ENCODE measurements around the gene IRF6. TPM values are rescaled to one million over a fixed set of nuclear protein-coding genes. Genes with fewer than 3 reads are reported as not detected.

IRF6 gene
- total RNA-seq, 1 donor from 2014 or later: 39.9 TPM

DNA sequence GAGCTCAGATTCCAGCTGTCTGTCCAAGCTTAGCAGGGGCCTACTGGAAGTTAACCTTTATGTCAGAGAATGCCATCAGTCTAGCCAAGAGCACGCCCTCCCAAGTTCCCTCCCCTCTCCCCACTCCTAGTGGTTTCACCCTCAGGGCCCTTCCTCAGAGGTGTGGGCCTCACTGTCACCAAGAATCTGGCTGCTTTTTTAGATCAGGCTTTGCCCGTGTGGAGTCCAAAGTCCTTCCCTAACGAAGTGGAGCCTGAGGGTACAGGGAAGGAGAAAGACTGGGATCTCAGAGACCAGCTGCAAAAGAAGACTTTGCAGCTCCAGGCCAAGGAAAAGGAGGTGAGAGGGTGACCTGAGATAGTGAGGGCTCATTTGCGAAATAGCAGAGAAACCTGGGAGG is 25.7 kb downstream of the IRF6 start:
- H3K36me3 Mint-ChIP-seq: peaks cover 5% of the 10 kb centered on the region
- H3K9me3 Mint-ChIP-seq: no peaks in the 10 kb centered on the region
- H3K27me3 Mint-ChIP-seq (ENCODE audit: low read depth): no peaks in the 10 kb centered on the region
- no peak for DNase-seq (ENCODE audit: low spot score in 2 of 2, unreplicated experiment in 2 of 2)
- TF ChIP-seq, protein P1, sequence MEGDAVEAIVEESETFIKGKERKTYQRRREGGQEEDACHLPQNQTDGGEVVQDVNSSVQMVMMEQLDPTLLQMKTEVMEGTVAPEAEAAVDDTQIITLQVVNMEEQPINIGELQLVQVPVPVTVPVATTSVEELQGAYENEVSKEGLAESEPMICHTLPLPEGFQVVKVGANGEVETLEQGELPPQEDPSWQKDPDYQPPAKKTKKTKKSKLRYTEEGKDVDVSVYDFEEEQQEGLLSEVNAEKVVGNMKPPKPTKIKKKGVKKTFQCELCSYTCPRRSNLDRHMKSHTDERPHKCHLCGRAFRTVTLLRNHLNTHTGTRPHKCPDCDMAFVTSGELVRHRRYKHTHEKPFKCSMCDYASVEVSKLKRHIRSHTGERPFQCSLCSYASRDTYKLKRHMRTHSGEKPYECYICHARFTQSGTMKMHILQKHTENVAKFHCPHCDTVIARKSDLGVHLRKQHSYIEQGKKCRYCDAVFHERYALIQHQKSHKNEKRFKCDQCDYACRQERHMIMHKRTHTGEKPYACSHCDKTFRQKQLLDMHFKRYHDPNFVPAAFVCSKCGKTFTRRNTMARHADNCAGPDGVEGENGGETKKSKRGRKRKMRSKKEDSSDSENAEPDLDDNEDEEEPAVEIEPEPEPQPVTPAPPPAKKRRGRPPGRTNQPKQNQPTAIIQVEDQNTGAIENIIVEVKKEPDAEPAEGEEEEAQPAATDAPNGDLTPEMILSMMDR (IDR thresholded peaks at IDR 0.05; ENCODE audit: unreplicated experiment): no peak
- no peak overlapping the region for H3K27ac Mint-ChIP-seq
- H3K4me3 Mint-ChIP-seq: no peak overlapping the region
- peaks cover 25% of the 10 kb centered on the region for H3K4me1 Mint-ChIP-seq

DNA sequence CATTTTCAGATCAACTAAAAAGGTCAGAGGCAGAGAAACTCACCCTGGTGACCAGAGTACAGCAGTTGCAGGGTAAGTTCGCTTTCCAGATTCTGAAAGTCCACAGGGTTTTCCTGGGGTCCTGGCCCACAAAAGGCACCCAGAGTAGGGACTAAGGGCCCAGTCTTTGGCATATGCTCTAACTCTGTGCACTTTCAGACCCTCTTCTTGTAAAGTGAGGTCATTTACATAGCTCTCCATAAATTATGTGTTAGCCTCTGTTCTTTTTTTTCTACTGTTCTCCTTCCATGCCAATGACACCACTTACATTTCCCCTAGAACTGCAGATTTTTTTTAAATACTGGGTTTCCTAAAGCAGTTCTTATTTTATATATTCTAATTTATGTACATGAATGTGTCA is 27.8 kb downstream of the IRF6 start:
- H3K27ac Mint-ChIP-seq: no peak overlapping the region
- peaks cover 5% of the 10 kb centered on the region for H3K36me3 Mint-ChIP-seq
- no peaks in the 10 kb centered on the region for H3K9me3 Mint-ChIP-seq

DNA sequence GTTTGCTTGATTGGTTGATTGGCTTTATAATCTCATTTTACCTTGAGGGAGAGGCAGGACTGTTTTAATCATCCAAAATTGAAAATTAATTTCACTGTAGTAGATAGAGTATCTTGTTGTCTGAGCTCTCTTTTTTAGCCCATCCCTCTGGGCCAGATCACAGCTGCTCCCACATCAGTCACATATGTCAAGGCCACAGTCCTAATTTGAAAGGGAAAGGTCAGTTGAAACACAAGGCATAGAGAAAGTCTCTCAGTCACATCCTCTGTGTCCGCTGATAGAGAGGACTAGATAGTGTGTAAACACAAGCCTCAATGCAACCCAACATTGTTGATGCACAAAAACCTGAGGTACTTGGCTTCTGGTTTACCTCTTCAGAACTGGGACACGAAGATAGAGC is 28.4 kb downstream of the IRF6 start:
- H3K4me1 Mint-ChIP-seq: peaks cover 5% of the 10 kb centered on the region
- H3K9me3 Mint-ChIP-seq: no peaks in the 10 kb centered on the region
- peaks cover 5% of the 10 kb centered on the region for H3K36me3 Mint-ChIP-seq
- TF ChIP-seq, protein P1 (IDR thresholded peaks at IDR 0.05; ENCODE audit: unreplicated experiment): no peak
- H3K27me3 Mint-ChIP-seq (ENCODE audit: low read depth): no peaks in the 10 kb centered on the region
- DNase-seq (ENCODE audit: low spot score in 2 of 2, unreplicated experiment in 2 of 2): no peak
- no peak overlapping the region for H3K27ac Mint-ChIP-seq
- no peak overlapping the region for H3K4me3 Mint-ChIP-seq

More for the DNA sequence above, 27.8 kb downstream of the IRF6 start:
- no peak for DNase-seq (ENCODE audit: low spot score in 2 of 2, unreplicated experiment in 2 of 2)
- TF ChIP-seq, protein P1 (IDR thresholded peaks at IDR 0.05; ENCODE audit: unreplicated experiment): no peak
- no peaks in the 10 kb centered on the region for H3K27me3 Mint-ChIP-seq (ENCODE audit: low read depth)
- no peak overlapping the region for H3K4me3 Mint-ChIP-seq
- H3K4me1 Mint-ChIP-seq: peaks cover 8% of the 10 kb centered on the region

DNA sequence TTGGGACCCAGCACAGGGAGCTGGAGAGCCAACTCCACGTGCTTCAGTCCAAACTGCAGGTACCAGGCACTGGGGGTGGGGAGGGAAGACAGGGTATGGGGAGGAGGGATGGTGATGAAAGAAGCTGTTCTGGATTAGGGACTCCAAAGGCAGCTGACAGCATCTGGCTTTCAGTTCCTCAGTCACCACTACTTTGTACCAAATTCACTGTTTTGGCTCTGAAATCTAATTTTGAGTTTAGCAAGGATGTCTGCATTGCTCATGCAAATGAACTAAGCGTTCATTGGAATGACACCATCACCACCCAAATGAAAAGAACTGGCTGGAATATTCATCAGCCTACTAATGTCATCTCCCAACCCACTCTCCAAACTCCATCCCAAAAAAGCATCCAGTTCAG is 30.3 kb downstream of the IRF6 start:
- Mint-ChIP-seq H3K36me3 (peaks cover 5% of the 10 kb centered on the region), H3K4me1 (peaks cover 5% of the 10 kb centered on the region), H3K27ac (no peak overlapping the region), H3K4me3 (no peak overlapping the region), H3K27me3 (ENCODE audit: low read depth) (no peaks in the 10 kb centered on the region), H3K9me3 (no peaks in the 10 kb centered on the region)
- DNase-seq (ENCODE audit: low spot score in 2 of 2, unreplicated experiment in 2 of 2): no peak
- TF ChIP-seq, protein P1 (IDR thresholded peaks at IDR 0.05; ENCODE audit: unreplicated experiment): no peak

DNA sequence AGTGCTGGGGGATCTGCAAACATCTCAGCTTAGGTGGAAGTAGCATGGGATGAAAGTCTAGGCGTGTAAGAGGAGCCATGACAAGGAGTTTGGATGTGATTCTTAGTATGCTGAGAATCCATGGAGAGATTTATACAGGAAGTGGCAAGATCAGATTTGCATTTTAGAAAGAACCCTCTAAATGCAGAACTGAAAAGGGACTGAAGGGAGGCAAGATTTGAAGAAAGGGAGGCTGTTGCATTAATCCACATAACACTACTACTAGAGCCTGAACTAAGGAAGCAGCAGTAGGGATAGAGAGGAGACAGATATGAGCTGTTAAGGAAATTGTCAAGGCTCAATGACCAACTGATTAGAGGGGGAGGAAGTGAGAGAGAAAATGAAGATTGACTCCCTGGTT is 31.4 kb downstream of the IRF6 start:
- Mint-ChIP-seq H3K36me3 (peaks cover 2% of the 10 kb centered on the region), H3K9me3 (no peaks in the 10 kb centered on the region), H3K4me3 (no peak overlapping the region), H3K27me3 (ENCODE audit: low read depth) (no peaks in the 10 kb centered on the region), H3K4me1 (peaks cover 5% of the 10 kb centered on the region), H3K27ac (no peak overlapping the region)
- TF ChIP-seq, protein P1 (IDR thresholded peaks at IDR 0.05; ENCODE audit: unreplicated experiment): no peak
- no peak for DNase-seq (ENCODE audit: low spot score in 2 of 2, unreplicated experiment in 2 of 2)

DNA sequence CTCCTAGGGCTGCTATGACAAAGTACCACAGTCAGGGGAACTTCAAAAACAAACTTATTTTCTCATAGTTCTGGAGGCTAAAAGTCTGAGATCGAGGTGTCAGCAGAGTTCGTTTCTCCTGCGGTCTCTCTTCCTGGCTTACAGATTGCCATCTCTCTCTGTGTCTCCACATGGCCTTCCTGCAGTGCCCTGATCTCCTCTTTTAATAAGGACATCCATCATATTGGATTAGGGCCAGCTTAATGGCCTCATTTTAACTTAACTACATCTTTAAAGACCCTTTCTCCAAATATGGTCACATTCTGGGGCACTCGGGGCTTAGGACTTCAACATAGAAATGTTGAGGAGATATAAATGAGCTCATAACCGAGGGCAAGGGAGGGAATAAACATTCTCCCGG is 33.8 kb downstream of the IRF6 start:
- no peak for DNase-seq (ENCODE audit: low spot score in 2 of 2, unreplicated experiment in 2 of 2)
- no peaks in the 10 kb centered on the region for H3K9me3 Mint-ChIP-seq
- H3K27ac Mint-ChIP-seq: no peak overlapping the region
- no peaks in the 10 kb centered on the region for H3K27me3 Mint-ChIP-seq (ENCODE audit: low read depth)
- H3K4me1 Mint-ChIP-seq: peaks cover 5% of the 10 kb centered on the region
- H3K36me3 Mint-ChIP-seq: no peaks in the 10 kb centered on the region
- TF ChIP-seq, protein P1 (IDR thresholded peaks at IDR 0.05; ENCODE audit: unreplicated experiment): no peak
- H3K4me3 Mint-ChIP-seq: no peak overlapping the region

Measured in mesothelial cell of epicardium (in vitro differentiated cells).